MCF 10A (cell line): ENCODE results near the gene MYO1E. TPM values are rescaled to one million over a fixed set of nuclear protein-coding genes. Genes with fewer than 3 reads are reported as not detected.
A peak's percentile ranks its signal among the peaks of the same experiment; 100 is the strongest.

Experiments
- BruUV-seq: library from RNA; stranded (reverse); fragments of 400-500 nt; replicated peaks from 2 replicates; lab custom pipeline; 2021; lab: Mats Ljungman, UMichigan
- CTCF ChIA-PET: fragments of 300-600 bp; sonication (Branson Sonifier 250); formaldehyde crosslinking; extraction: SDS; loops from one replicate; lab custom pipeline; 2021; ENCODE audit warnings: antibody characterized with exemption, inconsistent platforms; lab: Yijun Ruan, JAX
- POLR2A ChIA-PET: fragments of 300-600, 350-650 bp; sonication (Branson Sonifier 250); formaldehyde crosslinking; extraction: SDS; loops from one replicate; lab custom pipeline; 2020; ENCODE audit warnings: antibody characterized with exemption, inconsistent platforms; lab: Yijun Ruan, JAX
- DNase-seq: peaks from one replicate; pipeline ENCODE4 v3.0.0-alpha.2; 2018; ENCODE audit not compliant: unreplicated experiment
- H3K27ac Mint-ChIP-seq: one replicate; pipeline ENCODE4 v1.8.0; 2022; ENCODE audit warnings: mild to moderate bottlenecking, low read depth, mixed read lengths; ENCODE audit not compliant: unreplicated experiment
- H3K27me3 Mint-ChIP-seq: one replicate; pipeline ENCODE4 v1.8.0; 2022; ENCODE audit warnings: mixed read lengths; ENCODE audit not compliant: insufficient read depth, unreplicated experiment
- H3K36me3 Mint-ChIP-seq: one replicate; pipeline ENCODE4 v1.8.0; 2022; ENCODE audit warnings: mild to moderate bottlenecking, moderate library complexity, mixed read lengths; ENCODE audit not compliant: insufficient read depth, unreplicated experiment
- H3K4me1 Mint-ChIP-seq: one replicate; pipeline ENCODE4 v1.8.0; 2022; ENCODE audit warnings: mixed read lengths; ENCODE audit not compliant: insufficient read depth, unreplicated experiment
- H3K4me3 Mint-ChIP-seq: one replicate; pipeline ENCODE4 v1.8.0; 2022; ENCODE audit warnings: mild to moderate bottlenecking, moderate library complexity, mixed read lengths; ENCODE audit not compliant: unreplicated experiment
- H3K9me3 Mint-ChIP-seq: one replicate; pipeline ENCODE4 v1.8.0; 2022; ENCODE audit warnings: mixed read lengths; ENCODE audit not compliant: unreplicated experiment
- intact Hi-C: fragments of 100-400 bp; cut with micrococcal nuclease; formaldehyde crosslinking; loops from 2 replicates; pipeline ENCODE4 v1.14.1; 2022
- total RNA-seq: library from RNA; stranded (reverse); gene quantifications from 2 replicates; pipeline ENCODE4 v1.2.3, GENCODE V29; 2022
- TF ChIP-seq, protein P1 (sequence below): fragments of 200-600 bp; IDR thresholded peaks from one replicate; pipeline ENCODE4 v1.8.0; 2022; ENCODE audit warnings: antibody characterized with exemption, mild to moderate bottlenecking; ENCODE audit not compliant: unreplicated experiment

The MYO1E gene
- total RNA-seq, 1 experiment from 2014 or later: 121 TPM

GRCh38 chr15:59352683-59353082, 20.0 kb downstream of the MYO1E start:
- intact Hi-C loops: loop anchor here (5.0 kb wide), 1 partner anchor 45 kb away; no protein-coding TSS in a partner anchor
- no TSS peak for BruUV-seq
- TF ChIP-seq, protein P1, sequence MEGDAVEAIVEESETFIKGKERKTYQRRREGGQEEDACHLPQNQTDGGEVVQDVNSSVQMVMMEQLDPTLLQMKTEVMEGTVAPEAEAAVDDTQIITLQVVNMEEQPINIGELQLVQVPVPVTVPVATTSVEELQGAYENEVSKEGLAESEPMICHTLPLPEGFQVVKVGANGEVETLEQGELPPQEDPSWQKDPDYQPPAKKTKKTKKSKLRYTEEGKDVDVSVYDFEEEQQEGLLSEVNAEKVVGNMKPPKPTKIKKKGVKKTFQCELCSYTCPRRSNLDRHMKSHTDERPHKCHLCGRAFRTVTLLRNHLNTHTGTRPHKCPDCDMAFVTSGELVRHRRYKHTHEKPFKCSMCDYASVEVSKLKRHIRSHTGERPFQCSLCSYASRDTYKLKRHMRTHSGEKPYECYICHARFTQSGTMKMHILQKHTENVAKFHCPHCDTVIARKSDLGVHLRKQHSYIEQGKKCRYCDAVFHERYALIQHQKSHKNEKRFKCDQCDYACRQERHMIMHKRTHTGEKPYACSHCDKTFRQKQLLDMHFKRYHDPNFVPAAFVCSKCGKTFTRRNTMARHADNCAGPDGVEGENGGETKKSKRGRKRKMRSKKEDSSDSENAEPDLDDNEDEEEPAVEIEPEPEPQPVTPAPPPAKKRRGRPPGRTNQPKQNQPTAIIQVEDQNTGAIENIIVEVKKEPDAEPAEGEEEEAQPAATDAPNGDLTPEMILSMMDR: no peak
- CTCF ChIA-PET: interaction anchor here (0.5 to 0.9 kb wide), 3 partner anchors 14 to 312 kb away, joined by 3 to 4 read pairs (median 3); no protein-coding TSS in a partner anchor
- DNase-seq: no peak
- POLR2A ChIA-PET: interaction anchor here (0.7 to 1.1 kb wide), 4 partner anchors 11 to 68 kb away, joined by 3 read pairs; partner anchors contain the start of gene MYO1E
- no peaks in the 10 kb centered on the region for H3K9me3 Mint-ChIP-seq
- H3K27ac Mint-ChIP-seq: no peak overlapping the region
- H3K4me3 Mint-ChIP-seq: no peak overlapping the region
- H3K36me3 Mint-ChIP-seq: peaks cover 11% of the 10 kb centered on the region
- no peaks in the 10 kb centered on the region for H3K27me3 Mint-ChIP-seq
- peaks cover 38% of the 10 kb centered on the region for H3K4me1 Mint-ChIP-seq

- Mint-ChIP-seq H3K9me3 (no peaks in the 10 kb centered on the region), H3K4me1 (peaks cover 38% of the 10 kb centered on the region), H3K4me3 (no peak overlapping the region), H3K27ac (peak overlapping the region; percentile 92), H3K27me3 (no peaks in the 10 kb centered on the region), H3K36me3 (peaks cover 6% of the 10 kb centered on the region)
- DNase-seq: no peak
- BruUV-seq: no TSS peak
- ChIA-PET CTCF (interaction anchor here (0.6 to 0.9 kb wide), 2 partner anchors 15 to 16 kb away, joined by 3 to 4 read pairs; no protein-coding TSS in a partner anchor), POLR2A (interaction anchor here (0.7 to 1.1 kb wide), 5 partner anchors 11 to 67 kb away, joined by 3 to 4 read pairs (median 3); partner anchors contain the start of gene MYO1E)
- intact Hi-C loops: loop anchor here (5.0 kb wide), 1 partner anchor 45 kb away; no protein-coding TSS in a partner anchor
- TF ChIP-seq, protein P1: no peak
These were observed 20.5 kb downstream of the MYO1E start for GRCh38 chr15:59352189-59352588.

DNA sequence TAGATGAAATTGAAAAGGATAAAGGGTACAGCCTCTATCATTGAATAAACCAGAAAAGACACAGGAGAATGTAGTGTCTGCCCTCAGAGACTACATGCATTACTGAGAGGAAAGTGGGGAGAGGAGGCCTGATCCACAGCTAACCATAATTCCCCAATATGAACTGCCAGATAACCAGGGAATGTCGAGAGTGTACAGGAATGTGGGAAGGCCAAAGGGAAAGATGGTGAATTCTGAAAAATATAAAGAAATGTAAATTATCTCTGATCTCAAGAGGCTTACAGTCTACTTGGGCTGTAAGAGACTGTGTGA, 22.3 kb downstream of the MYO1E start:
- CTCF ChIA-PET: interaction anchor here (0.7 to 0.8 kb wide), 3 partner anchors 9 to 109 kb away, joined by 3 to 4 read pairs (median 4); no protein-coding TSS in a partner anchor

More for the DNA sequence above, 22.3 kb downstream of the MYO1E start:
- no peak for DNase-seq
- POLR2A ChIA-PET: interaction anchor here (0.7 to 3.1 kb wide), 18 partner anchors 9 to 184 kb away, joined by 3 to 47 read pairs (median 4); partner anchors contain the start of gene MYO1E
- TF ChIP-seq, protein P1: no peak
- peak overlapping the region; percentile 92 for H3K27ac Mint-ChIP-seq
- intact Hi-C loops: loop anchor here (5.0 kb wide), 1 partner anchor 43 kb away; no protein-coding TSS in a partner anchor
- no peaks in the 10 kb centered on the region for H3K9me3 Mint-ChIP-seq
- H3K4me1 Mint-ChIP-seq: peaks cover 35% of the 10 kb centered on the region
- peaks cover 14% of the 10 kb centered on the region for H3K36me3 Mint-ChIP-seq
- no TSS peak for BruUV-seq
- no peaks in the 10 kb centered on the region for H3K27me3 Mint-ChIP-seq
- H3K4me3 Mint-ChIP-seq: peak overlapping the region; percentile 42
